ENCODE data around the gene PRDM15.

PRDM15 gene

GRCh38 chr21:41837756-41838297 lies 41.3 kb downstream of the PRDM15 start:
- no peak for DNase-seq

- DNase-seq, result no peak
Measured at GRCh38 chr21:41836166-41837015, 42.8 kb downstream of the PRDM15 start.

- peak; percentile 10 for DNase-seq
Measured at GRCh38 chr21:41835711-41836154, 43.4 kb downstream of the PRDM15 start.

DNA sequence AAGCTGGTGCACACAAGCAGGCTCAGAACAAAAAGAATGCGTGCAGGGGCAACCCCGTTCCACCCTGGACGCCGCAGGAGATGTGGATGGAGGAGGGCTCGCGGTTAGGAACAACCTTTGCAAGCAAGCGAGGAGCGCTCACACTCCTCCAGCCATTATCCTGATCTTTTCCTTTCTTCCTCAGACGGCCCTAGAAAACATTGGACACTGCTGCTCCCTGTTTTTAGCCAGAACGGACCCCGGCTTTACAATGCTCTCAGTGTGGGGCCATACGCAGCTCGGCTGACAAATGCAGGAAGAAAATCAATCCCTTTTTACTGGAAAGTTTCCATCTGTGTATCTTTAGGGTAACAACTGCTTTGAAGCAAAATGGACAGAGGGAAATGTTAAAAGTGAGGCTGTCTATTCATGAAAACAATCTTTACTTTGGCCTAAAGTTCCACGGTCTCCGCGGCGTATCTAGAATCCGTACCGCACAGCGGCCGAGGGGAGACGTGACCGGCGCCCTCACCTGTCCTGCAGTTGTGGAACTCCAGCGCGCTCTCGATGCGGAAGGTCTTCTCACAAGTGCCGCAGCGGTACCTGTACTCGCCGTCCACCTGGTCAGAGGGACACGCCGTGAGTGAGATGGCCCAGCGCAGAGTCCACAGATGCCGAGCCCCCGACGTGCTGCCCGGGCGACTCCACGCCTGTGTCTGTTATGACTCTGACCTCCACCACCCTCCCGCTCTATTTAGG lies 44.0 kb downstream of the PRDM15 start:
- DNase-seq, result no peak

GRCh38 chr21:41834252-41834925 lies 44.8 kb downstream of the PRDM15 start:
- no peak for DNase-seq

DNA sequence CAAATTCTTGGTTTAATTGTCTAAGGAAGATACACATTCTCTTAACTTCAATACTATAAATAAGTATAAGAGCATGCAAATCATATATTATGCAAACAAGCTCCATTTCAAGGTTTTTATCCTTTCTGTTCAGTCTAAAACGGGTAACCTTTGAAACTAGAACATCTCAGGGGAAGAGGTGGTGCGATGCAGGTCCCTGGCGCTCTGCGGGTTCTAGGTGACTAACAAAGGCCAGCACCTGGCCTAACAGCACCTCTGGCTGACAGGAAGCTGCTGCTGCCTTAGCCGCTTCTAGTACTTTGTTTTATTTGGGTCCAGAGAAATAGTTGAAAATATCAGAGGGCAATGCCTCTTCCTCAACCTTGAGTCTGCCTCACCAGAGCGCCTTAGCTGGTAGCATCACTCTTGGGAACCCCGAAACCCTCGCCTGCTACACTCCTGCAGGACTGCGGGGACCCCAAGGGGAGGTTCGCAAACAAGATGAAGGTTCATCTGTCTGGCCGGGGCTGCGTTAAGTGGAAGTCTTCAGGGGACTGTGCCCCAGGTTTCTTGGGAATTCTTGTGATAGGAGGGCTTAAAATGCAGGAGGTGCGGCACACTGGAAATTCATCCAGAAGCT lies 45.5 kb downstream of the PRDM15 start:
- no peak for DNase-seq

GRCh38 chr21:41832596-41833496 lies 46.3 kb downstream of the PRDM15 start:
- no peak for DNase-seq

DNA sequence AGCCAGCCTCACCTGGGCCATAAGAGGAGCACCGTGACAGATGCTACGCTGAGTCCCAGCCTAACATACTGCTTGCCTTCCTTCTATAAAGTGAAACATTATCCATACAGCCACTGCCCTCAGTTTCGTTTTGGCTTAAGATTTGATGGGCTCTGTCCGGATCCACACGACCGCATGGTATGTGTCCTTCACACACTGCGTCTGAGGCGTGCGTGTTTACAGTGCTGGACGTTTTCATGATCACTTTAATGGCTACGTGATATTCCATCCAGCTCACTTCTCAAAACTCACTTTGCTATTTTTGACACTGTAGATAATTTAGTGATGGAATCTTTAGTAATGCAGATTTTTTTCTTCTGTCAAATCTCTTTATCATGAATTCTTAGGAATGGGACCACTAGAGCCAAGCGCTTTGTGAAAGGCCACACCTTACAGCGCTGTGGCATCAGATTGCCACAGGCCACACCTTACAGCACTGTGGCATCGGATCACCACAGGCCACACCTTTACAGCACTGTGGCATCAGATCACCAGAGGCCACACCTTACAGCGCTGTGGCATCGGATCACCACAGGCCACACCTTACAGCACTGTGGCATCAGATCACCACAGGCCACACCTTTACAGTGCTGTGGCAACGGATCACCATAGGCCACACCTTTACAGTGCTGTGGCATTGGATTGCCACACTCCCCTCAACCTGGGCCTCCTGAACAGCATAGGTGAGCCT lies 47.1 kb downstream of the PRDM15 start:
- no peak for DNase-seq

- DNase-seq, result no peak
Measured at GRCh38 chr21:41831453-41831831, 47.7 kb downstream of the PRDM15 start.

GRCh38 chr21:41830764-41831452 lies 48.2 kb downstream of the PRDM15 start:
- no peak for DNase-seq

DNA sequence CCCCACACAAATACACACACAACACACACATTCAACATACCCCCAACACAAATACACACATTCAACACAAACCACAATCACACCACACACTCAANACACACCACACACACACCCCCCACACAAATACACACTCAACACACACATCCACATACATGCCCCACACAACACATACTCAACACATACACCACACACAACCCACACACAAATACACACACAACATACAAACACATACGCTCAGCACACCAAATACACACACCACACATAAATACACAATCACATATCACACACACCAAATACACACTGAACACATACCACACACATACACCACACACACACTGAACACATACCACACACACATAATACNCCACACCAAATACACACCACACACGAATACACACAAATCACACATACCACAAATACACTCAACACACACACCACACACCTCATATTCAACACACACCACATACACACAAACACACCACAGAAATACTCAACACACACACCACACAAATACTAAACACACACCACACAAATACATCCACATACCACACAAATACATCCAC lies 48.9 kb downstream of the PRDM15 start:
- no peak for DNase-seq

GRCh38 chr21:41828884-41829360 lies 50.2 kb downstream of the PRDM15 start:
- DNase-seq, result no peak

DNA sequence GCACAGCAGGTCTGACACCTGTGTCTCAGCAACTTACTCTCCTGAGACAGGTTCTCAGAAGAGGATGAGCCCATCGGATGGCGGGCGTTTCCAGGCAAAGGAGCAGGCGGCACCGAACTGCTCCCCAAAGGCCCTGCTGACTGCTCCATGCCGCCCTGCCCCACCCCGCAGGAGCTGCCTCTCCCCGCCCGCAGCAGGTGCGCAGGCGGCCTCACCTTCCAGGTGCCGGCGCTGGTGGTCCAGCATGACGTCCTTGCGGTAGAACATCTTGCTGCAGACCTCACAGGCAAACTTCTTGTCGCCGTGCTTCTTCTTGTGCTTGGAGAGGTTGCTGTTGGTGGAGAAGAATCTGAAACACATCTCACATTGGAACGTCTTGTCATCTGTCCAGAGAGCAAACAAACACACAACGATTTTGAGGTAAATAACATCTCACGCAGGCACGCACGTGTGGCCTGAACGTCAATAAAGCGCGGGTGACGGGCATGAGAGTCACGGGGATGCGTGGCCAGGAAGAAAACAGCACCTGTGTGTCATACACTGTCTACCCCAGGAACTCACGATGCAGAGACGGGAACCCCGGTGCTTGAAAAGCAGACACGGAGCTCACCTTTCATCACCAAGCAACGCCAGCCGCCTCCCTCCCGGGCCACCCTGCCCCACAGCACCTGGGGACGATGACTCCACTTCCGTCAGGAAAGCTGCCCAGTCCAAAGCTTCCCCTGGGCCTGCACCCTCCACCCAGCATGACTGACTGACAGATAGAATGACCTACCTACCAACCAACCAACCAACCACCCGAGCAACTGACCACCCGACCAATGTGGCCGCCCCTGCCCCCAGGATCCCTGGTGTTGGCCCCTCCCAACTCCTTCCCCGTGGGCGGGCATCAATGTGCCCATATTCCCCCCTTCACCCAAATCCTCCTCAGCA lies 50.9 kb downstream of the PRDM15 start:
- DNase-seq, result no peak

- no peak for DNase-seq
Measured at GRCh38 chr21:41825881-41826280, 53.3 kb downstream of the PRDM15 start.

GRCh38 chr21:41825216-41825615 lies 53.9 kb downstream of the PRDM15 start:
- no peak for DNase-seq

DNA sequence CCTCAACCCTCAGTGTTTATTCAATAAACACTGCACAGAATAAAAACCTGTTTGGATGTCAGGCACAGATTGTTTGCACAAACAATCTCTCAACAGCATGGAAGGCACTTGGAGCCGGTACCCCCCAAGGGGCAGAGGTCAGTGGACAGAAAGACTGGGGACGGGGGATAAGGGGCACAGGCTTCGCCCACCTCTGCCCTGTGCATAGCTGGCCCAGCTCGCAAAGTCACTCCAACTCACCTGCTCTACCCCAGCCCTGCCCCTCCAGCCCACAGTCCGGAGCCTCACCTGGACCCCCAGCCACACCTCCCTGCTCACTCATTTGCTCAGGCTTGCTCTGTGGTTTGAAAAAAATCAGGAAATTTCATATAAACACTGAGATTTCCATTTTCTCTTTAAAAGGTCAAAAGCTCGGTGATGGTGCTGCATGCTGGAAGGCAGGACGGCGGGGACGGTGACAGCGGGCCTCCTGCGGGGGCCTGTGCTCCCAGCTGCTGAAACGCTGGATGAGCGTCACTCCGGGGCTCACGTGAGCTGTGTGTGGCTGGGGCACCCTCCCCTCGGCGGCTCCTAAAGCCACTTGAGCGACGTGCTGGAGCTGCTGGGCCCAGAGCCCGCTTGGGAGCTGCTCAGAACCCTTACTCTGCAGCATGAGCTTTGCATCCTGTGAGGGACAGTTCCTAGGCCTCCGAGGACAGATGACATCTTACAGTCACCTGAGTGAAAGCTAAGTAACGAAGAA lies 54.5 kb downstream of the PRDM15 start:
- DNase-seq, result no peak

- no peak for DNase-seq
Measured at GRCh38 chr21:41823906-41824305, 55.2 kb downstream of the PRDM15 start.

GRCh38 chr21:41823166-41823565 lies 56.0 kb downstream of the PRDM15 start:
- DNase-seq, result no peak

Data from DMS153 (cell line).